Right atrium auricular region (tissue), 2 donors: Measurements from ENCODE around the gene KIFAP3. TPM values are rescaled to one million over a fixed set of nuclear protein-coding genes. Genes with fewer than 3 reads are reported as not detected.
A peak's percentile ranks its signal among the peaks of the same experiment; 100 is the strongest.
"Not testable (repeated sequence)": the region's sequence is repeated elsewhere in the genome, so short reads cannot be mapped to it uniquely, and the experiment has no call there.

Experiments
- DNase-seq: peaks from one replicate; pipeline ENCODE4 v3.0.0-alpha.2; 2019; ENCODE audit warnings: low spot score
- H3K27ac ChIP-seq, 2 donors: fragments of 200-600 bp; sonication (generic); 1 replicate in 1 of 2; 2 replicates in 1 of 2; pipeline ENCODE4 v1.5.1; 2016 to 2019
- H3K27me3 ChIP-seq, 2 donors: fragments of 200-600 bp; sonication (generic); one replicate each; pipeline versions ENCODE4 v1.5.1 to v1.6.0; 2017 to 2019
- H3K36me3 ChIP-seq: fragments of 200-600 bp; sonication (generic); one replicate; pipeline ENCODE4 v1.5.1; 2016
- H3K4me1 ChIP-seq, 2 donors: fragments of 200-600 bp; sonication (generic); one replicate each; pipeline versions ENCODE4 v1.5.1 to v1.6.0; 2017 to 2019
- H3K4me3 ChIP-seq, 2 donors: fragments of 200-600 bp; sonication (generic); 1 replicate in 1 of 2; 2 replicates in 1 of 2; pipeline ENCODE4 v1.5.1; 2017 to 2019; ENCODE audit warnings: mild to moderate bottlenecking in 1 of 2, moderate library complexity in 1 of 2
- H3K9me3 ChIP-seq, 2 donors: fragments of 200-600 bp; sonication (generic); one replicate each; pipeline ENCODE4 v1.5.1; 2019
- total RNA-seq, 2 donors: library from RNA; depleted of rRNA; stranded (reverse); fragments of >200 nt; gene quantifications; one replicate each; pipeline ENCODE4 v1.1.0, GENCODE V29; 2016
- TF ChIP-seq, protein P1 (sequence below), 2 donors: fragments of 200-600 bp; sonication (generic); IDR thresholded peaks; one replicate each; pipeline ENCODE4 v1.5.1; 2019; ENCODE audit warnings: antibody characterized with exemption in 2 of 2

Gene KIFAP3
- total RNA-seq, 2 donors from 2014 or later, result 52.3 to 62.2 TPM

GRCh38 chr1:170009551-170009950, 64.9 kb downstream of the KIFAP3 start:
- no peak for DNase-seq
- TF ChIP-seq, protein P1, sequence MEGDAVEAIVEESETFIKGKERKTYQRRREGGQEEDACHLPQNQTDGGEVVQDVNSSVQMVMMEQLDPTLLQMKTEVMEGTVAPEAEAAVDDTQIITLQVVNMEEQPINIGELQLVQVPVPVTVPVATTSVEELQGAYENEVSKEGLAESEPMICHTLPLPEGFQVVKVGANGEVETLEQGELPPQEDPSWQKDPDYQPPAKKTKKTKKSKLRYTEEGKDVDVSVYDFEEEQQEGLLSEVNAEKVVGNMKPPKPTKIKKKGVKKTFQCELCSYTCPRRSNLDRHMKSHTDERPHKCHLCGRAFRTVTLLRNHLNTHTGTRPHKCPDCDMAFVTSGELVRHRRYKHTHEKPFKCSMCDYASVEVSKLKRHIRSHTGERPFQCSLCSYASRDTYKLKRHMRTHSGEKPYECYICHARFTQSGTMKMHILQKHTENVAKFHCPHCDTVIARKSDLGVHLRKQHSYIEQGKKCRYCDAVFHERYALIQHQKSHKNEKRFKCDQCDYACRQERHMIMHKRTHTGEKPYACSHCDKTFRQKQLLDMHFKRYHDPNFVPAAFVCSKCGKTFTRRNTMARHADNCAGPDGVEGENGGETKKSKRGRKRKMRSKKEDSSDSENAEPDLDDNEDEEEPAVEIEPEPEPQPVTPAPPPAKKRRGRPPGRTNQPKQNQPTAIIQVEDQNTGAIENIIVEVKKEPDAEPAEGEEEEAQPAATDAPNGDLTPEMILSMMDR (IDR thresholded peaks at IDR 0.05), result no peak
- no peaks in the 10 kb centered on the region for H3K36me3 ChIP-seq
- no peaks in the 10 kb centered on the region for H3K9me3 ChIP-seq
- H3K4me3 ChIP-seq, result no peak overlapping the region
- H3K4me1 ChIP-seq, result no peaks in the 10 kb centered on the region
- no peak overlapping the region for H3K27ac ChIP-seq
- no peaks in the 10 kb centered on the region for H3K27me3 ChIP-seq

DNA sequence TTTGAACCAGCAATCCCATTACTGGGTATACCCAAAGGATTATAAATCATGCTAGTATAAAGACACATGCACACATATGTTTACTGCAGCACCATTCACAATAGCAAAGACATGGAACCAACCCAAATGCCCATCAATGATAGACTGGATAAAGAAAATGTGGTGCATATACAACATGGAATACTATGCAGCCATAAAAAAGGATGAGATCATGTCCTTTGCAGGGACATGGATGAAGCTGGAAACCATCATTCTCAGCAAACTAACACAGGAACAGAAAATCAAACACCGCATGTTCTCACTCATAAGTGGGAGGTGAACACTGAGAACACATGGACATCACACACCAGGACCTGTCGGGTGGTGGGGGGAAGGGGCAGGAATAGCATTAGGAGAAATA, 65.8 kb downstream of the KIFAP3 start:
- not testable (repeated sequence) for H3K27ac ChIP-seq, H3K4me3 ChIP-seq, DNase-seq, H3K9me3 ChIP-seq, H3K36me3 ChIP-seq, H3K27me3 ChIP-seq, H3K4me1 ChIP-seq

GRCh38 chr1:170003270-170003835, 71.1 kb downstream of the KIFAP3 start:
- H3K27me3 ChIP-seq, DNase-seq, H3K4me3 ChIP-seq: not testable (repeated sequence)

DNA sequence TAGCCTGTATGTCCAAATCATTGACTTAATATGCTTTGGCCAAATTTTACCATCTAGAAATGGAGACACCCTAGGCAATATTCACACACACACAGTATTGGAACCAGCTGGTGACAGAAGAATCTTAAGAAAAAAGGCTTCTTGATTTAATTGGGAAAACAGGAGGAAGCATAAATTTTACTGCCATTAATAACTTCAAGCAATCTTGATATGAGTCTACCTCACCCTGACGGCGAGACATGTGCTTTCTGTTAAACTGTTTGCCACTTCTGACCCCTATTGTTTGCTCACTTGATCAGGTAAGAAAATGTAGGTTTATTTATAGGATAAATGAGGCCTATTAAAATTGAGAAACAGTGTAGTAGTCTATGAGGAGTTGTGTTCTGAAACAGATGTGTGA, 73.2 kb downstream of the KIFAP3 start:
- TF ChIP-seq, protein P1 (IDR thresholded peaks at IDR 0.05), result no peak
- H3K4me1 ChIP-seq, result peaks cover 0 to 10% of the 10 kb centered on the region in 2 donors
- H3K27me3 ChIP-seq, result no peaks in the 10 kb centered on the region
- no peaks in the 10 kb centered on the region for H3K9me3 ChIP-seq
- no peaks in the 10 kb centered on the region for H3K36me3 ChIP-seq
- DNase-seq, result no peak
- no peak overlapping the region for H3K4me3 ChIP-seq
- H3K27ac ChIP-seq, result no peak overlapping the region

More at GRCh38 chr1:170003270-170003835, 71.1 kb downstream of the KIFAP3 start:
- H3K36me3 ChIP-seq, H3K27ac ChIP-seq, H3K9me3 ChIP-seq: not testable (repeated sequence)
- H3K4me1 ChIP-seq, result peaks cover 0 to 10% of the 10 kb centered on the region in 2 donors

DNA sequence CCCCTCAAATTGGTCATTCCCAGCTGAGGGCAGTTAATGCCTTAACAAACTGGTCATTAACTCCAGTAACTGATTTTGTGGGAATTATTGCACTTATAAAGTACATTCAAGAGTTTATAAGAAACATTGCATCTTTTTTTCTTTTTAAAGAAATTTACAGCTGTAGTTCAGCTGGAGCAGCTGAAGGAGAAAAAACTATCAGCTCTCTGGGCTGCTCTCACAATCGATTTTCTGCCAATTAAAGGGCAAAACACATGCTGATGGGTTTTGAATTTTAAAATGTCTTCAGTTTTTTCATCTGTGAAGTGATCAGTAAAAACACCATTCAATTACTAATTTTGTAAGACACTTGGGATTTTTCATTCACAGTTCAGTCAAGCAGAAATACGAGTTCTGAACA, 74.7 kb downstream of the KIFAP3 start:
- TF ChIP-seq, protein P1 (IDR thresholded peaks at IDR 0.05), result no peak
- H3K4me3 ChIP-seq, result no peak overlapping the region
- H3K36me3 ChIP-seq, result no peaks in the 10 kb centered on the region
- no peaks in the 10 kb centered on the region for H3K27me3 ChIP-seq
- peak overlapping the region in 1 of 2 donors; percentile 46 for H3K27ac ChIP-seq
- H3K4me1 ChIP-seq, result peaks cover 0 to 10% of the 10 kb centered on the region in 2 donors
- H3K9me3 ChIP-seq, result no peaks in the 10 kb centered on the region
- DNase-seq, result no peak

- DNase-seq, result peak; percentile 60
- TF ChIP-seq, protein P1 (IDR thresholded peaks at IDR 0.05), result no peak
- H3K27ac ChIP-seq, result peak overlapping the region in 1 of 2 donors; percentile 46
Measured at GRCh38 chr1:169999331-169999741, 75.2 kb downstream of the KIFAP3 start.

GRCh38 chr1:169995993-169996392, 78.5 kb downstream of the KIFAP3 start:
- TF ChIP-seq, protein P1 (IDR thresholded peaks at IDR 0.05), result no peak
- H3K27me3 ChIP-seq, result no peaks in the 10 kb centered on the region
- no peak overlapping the region for H3K27ac ChIP-seq
- H3K9me3 ChIP-seq, result no peaks in the 10 kb centered on the region
- H3K4me3 ChIP-seq, result no peak overlapping the region
- H3K4me1 ChIP-seq, result peaks cover 0 to 10% of the 10 kb centered on the region in 2 donors
- no peak for DNase-seq
- no peaks in the 10 kb centered on the region for H3K36me3 ChIP-seq

More at GRCh38 chr1:169999331-169999741, 75.2 kb downstream of the KIFAP3 start:
- H3K4me1 ChIP-seq, result peaks cover 0 to 10% of the 10 kb centered on the region in 2 donors
- H3K36me3 ChIP-seq, result no peaks in the 10 kb centered on the region
- no peaks in the 10 kb centered on the region for H3K27me3 ChIP-seq
- no peaks in the 10 kb centered on the region for H3K9me3 ChIP-seq
- H3K4me3 ChIP-seq, result no peak overlapping the region
